A549 (cell line): ENCODE data around the gene SKIL.

Experiments
- ESRRA ChIP-seq: fragments of 150-350 bp; IDR thresholded peaks from 2 replicates; pipeline ENCODE4 v1.6.1; 2014; ENCODE audit warnings: mild to moderate bottlenecking, low read length, borderline replicate concordance
- KDM1A ChIP-seq: fragments of 200-600 bp; sonication (generic); IDR thresholded peaks from 2 replicates; pipeline ENCODE4 v1.6.1; 2016; ENCODE audit warnings: low read depth, mild to moderate bottlenecking
- POLR2A ChIP-seq: IDR thresholded peaks from 2 replicates; pipeline ENCODE4 v1.6.1; 2012; ENCODE audit warnings: mild to moderate bottlenecking, low read length
- TF ChIP-seq, protein P1 (sequence below): fragments of >200 bp; sonication (Bioruptor Twin); formaldehyde crosslinking; IDR thresholded peaks from 3 replicates; pipeline ENCODE4 v1.5.1; 2016

DNA sequence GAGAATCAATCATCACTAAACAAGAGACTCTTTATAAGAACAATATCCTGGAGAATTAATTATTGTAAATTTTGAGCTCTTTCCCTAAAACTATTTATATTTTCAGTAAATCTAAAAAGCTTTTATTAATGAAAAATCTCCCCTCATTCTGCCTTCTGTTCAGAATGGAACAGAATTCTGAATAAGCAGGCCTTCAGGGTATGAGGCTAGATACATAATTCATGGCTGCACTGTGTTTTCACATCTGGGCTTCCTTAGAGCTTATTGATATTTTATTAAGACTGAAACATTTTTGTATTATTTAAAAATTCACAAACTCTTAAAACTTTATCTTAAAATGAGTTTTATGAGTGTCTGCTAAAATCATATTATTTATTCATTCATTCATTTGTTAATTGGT is 85.9 kb downstream of the SKIL start:
- TF ChIP-seq, protein P1, sequence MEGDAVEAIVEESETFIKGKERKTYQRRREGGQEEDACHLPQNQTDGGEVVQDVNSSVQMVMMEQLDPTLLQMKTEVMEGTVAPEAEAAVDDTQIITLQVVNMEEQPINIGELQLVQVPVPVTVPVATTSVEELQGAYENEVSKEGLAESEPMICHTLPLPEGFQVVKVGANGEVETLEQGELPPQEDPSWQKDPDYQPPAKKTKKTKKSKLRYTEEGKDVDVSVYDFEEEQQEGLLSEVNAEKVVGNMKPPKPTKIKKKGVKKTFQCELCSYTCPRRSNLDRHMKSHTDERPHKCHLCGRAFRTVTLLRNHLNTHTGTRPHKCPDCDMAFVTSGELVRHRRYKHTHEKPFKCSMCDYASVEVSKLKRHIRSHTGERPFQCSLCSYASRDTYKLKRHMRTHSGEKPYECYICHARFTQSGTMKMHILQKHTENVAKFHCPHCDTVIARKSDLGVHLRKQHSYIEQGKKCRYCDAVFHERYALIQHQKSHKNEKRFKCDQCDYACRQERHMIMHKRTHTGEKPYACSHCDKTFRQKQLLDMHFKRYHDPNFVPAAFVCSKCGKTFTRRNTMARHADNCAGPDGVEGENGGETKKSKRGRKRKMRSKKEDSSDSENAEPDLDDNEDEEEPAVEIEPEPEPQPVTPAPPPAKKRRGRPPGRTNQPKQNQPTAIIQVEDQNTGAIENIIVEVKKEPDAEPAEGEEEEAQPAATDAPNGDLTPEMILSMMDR: no peak
- TF ChIP-seq POLR2A: no peak
- no peak for TF ChIP-seq ESRRA
- TF ChIP-seq KDM1A: no peak
